ENCODE results near the gene ZNF554. TPM values are rescaled to one million over a fixed set of nuclear protein-coding genes. Genes with fewer than 3 reads are reported as not detected.

The ZNF554 gene
- total and polyA plus RNA-seq, 4 donors, result 0.94 to 3.3 (median 2.1) TPM

DNA sequence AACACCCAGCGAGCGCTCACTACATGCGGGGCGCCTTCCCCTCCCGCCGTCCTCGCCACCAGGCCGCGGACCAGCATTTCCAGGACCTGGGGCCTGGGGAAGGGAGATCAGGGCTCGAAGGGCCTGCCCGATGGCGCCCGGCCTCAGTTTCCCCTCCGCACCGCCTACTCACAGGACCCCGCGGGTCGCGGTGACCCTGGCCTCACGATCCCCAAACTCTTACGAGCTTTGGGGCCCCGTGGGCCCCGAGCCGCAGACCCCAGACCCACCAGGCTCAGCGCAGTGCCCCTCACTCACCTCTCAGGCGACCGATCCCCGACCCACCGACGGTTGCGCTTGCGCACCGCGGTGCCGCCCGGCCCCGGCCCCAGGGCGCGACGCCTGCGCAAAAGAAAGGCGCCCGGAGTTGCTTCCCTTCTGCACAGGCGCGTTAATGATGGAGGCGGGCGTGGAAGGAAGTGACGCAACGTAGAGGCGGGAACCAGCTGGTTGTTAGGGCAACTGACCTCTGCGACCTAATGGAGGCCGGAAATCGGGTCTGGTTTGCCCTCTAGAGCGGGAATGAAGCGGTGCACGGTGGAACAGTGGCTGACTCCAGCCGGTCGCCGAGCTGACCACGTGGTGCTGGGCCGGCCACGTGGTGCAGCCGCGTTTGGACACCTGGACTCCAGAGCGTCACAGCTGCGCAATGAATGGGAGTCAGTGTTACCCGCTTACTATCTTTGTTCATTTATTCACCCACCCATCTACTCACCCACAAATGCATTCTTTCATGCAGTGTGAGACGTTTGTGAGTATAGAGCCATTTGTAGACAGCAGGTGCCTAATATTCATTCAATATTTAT lies 36.5 kb upstream of the ZNF554 start, which contains the start of gene SGTA:
TSS of gene SGTA (minus strand) at position 338 of the 845 bp plus-strand sequence. CDS start 14,205 bp downstream, outside the sequence.
- H3K4me1 ChIP-seq (ENCODE audit: control insufficient read depth in 4 of 4, insufficient read depth in 4 of 4, low read length in 3 of 4), result peaks cover 1 to 41% (median 30%) of the 10 kb centered on the region in 4 donors
- peak within 1 kb of the TSS; percentile 80 to 88 (median 87) for H3K4me3 ChIP-seq (ENCODE audit: low read depth in 1 of 3, low read length in 3 of 3)
- H3K27me3 ChIP-seq (ENCODE audit: control insufficient read depth in 4 of 4, insufficient read depth in 4 of 4, low read length in 3 of 4), result no peaks in the 10 kb centered on the region
- DNase-seq (ENCODE audit: low spot score), result peak; percentile 97
- peak; percentile 53 for TF ChIP-seq ZBTB33 (IDR thresholded peaks at IDR 0.05)
- TF ChIP-seq FOXA2 (IDR thresholded peaks at IDR 0.05), result peak; percentile 20
- no peak for TF ChIP-seq FOXA1 (IDR thresholded peaks at IDR 0.05)
- peak; percentile 97 for TF ChIP-seq YY1 (IDR thresholded peaks at IDR 0.05)
- TF ChIP-seq GABPA (IDR thresholded peaks at IDR 0.05 in 1 of 2, conservative IDR thresholded peaks at IDR 0.05 in 1 of 2), result peak; percentile 87 to 97
- peak; percentile 64 for TF ChIP-seq CTCF (IDR thresholded peaks at IDR 0.05; ENCODE audit: low read depth, low read length, missing input control)
- TF ChIP-seq NR2F2 (IDR thresholded peaks at IDR 0.05), result peak; percentile 97
- TF ChIP-seq HNF4G (IDR thresholded peaks at IDR 0.05), result no peak
- TF ChIP-seq TAF1 (conservative IDR thresholded peaks at IDR 0.05), result no peak
- no peak for TF ChIP-seq JUND (IDR thresholded peaks at IDR 0.05)
- TF ChIP-seq REST (IDR thresholded peaks at IDR 0.05), result peak; percentile 59
- TF ChIP-seq EGR1 (IDR thresholded peaks at IDR 0.05; ENCODE audit: low read depth in 2 of 2), result peak in 1 of 2 donors; percentile 45
- peak; percentile 68 for TF ChIP-seq ATF3 (IDR thresholded peaks at IDR 0.05)
- TF ChIP-seq HNF4A (conservative IDR thresholded peaks at IDR 0.05), result peak; percentile 50 to 74
- peak; percentile 80 to 81 for TF ChIP-seq RXRA (IDR thresholded peaks at IDR 0.05)
- peak; percentile 80 for TF ChIP-seq SP1 (IDR thresholded peaks at IDR 0.05)
- TF ChIP-seq, protein P1, sequence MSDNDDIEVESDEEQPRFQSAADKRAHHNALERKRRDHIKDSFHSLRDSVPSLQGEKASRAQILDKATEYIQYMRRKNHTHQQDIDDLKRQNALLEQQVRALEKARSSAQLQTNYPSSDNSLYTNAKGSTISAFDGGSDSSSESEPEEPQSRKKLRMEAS (IDR thresholded peaks at IDR 0.05), result peak; percentile 94
- TF ChIP-seq RAD21 (IDR thresholded peaks at IDR 0.05), result peak in 1 of 2 donors; percentile 29
- H3K36me3 ChIP-seq (ENCODE audit: control insufficient read depth in 4 of 4, insufficient read depth in 3 of 4, low read depth in 1 of 4, low read length in 3 of 4), result no peaks in the 10 kb centered on the region
- WGBS, result under 1% methylated on average over 68 of the region's 68 CpGs
- H3K9me3 ChIP-seq (ENCODE audit: control insufficient read depth in 4 of 4, low read length in 3 of 4), result no peaks in the 10 kb centered on the region
- H3K9ac ChIP-seq (ENCODE audit: low read depth in 1 of 2, low read length in 2 of 2), result peak within 1 kb of the TSS; percentile 85 to 96
- peak within 1 kb of the TSS; percentile 83 to 87 for H3K27ac ChIP-seq (ENCODE audit: low read depth in 1 of 2, low read length in 2 of 2)
